ENCODE measurements around the gene ETFB.

Gene ETFB

GRCh38 chr19:51351266-51351990 lies 14.8 kb downstream of the ETFB start:
- no peak for DNase-seq

- DNase-seq, result no peak
Observed at GRCh38 chr19:51347209-51347928, 18.8 kb downstream of the ETFB start.

GRCh38 chr19:51346742-51347141 lies 19.4 kb downstream of the ETFB start:
- DNase-seq, result no peak

- DNase-seq, result no peak
Observed at GRCh38 chr19:51345076-51345620, 21.0 kb downstream of the ETFB start.

- no peak for DNase-seq
Observed at GRCh38 chr19:51342631-51343569, 23.3 kb downstream of the ETFB start.

- DNase-seq, result no peak
Observed at GRCh38 chr19:51341976-51342580, 24.1 kb downstream of the ETFB start, which contains the start of gene VSIG10L. VSIG10L (minus strand) TSS chr19:51342139; CDS start chr19:51342124, 15 bp downstream.

GRCh38 chr19:51341066-51341465 lies 25.1 kb downstream of the ETFB start:
- DNase-seq, result no peak

- peak; percentile 82 to 92 (median 86) for DNase-seq
Observed at GRCh38 chr19:51339687-51340656, 26.2 kb downstream of the ETFB start.

- DNase-seq, result peak in 1 of 5 donors; percentile 11
Observed at GRCh38 chr19:51339313-51339686, 26.9 kb downstream of the ETFB start.

- peak; percentile 67 to 83 (median 80) for DNase-seq
Observed at GRCh38 chr19:51338563-51339312, 27.4 kb downstream of the ETFB start.

- no peak for DNase-seq
Observed at GRCh38 chr19:51337861-51338562, 28.2 kb downstream of the ETFB start.

- DNase-seq, result no peak
Observed at GRCh38 chr19:51337141-51337860, 28.9 kb downstream of the ETFB start.

- no peak for DNase-seq
Observed at GRCh38 chr19:51333836-51334460, 32.2 kb downstream of the ETFB start.

- no peak for DNase-seq
Observed at GRCh38 chr19:51331716-51332115, 34.5 kb downstream of the ETFB start.

- no peak for DNase-seq
Observed at GRCh38 chr19:51331193-51331592, 35.0 kb downstream of the ETFB start.

- DNase-seq, result no peak
Observed at GRCh38 chr19:51330366-51330765, 35.8 kb downstream of the ETFB start.

GRCh38 chr19:51329411-51329810 lies 36.8 kb downstream of the ETFB start:
- no peak for DNase-seq
